ENCODE measurements around the gene KRTAP22-2.

Gene KRTAP22-2

DNA sequence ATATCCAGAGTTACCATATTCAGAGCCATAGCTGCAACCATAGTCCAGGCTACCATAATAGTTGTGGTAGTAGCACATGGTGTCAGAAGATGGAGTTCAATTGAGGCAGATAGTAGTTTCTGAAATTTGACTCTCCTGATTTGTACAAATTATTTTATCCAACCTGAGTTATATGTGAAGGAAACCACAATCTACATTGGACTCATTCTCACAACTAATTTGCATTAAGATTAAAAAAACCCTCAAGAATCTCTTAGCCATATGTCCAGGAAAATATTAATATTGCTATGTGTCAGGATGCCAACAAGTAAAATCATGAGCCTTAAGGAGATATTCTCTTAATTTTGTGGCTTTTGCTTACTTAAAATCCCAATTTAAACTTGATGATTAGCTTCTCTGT, at the start of gene KRTAP22-2:
KRTAP22-2 (minus strand) TSS at position 101 of the 400 bp plus-strand sequence.
- DNase-seq, result no peak

DNA sequence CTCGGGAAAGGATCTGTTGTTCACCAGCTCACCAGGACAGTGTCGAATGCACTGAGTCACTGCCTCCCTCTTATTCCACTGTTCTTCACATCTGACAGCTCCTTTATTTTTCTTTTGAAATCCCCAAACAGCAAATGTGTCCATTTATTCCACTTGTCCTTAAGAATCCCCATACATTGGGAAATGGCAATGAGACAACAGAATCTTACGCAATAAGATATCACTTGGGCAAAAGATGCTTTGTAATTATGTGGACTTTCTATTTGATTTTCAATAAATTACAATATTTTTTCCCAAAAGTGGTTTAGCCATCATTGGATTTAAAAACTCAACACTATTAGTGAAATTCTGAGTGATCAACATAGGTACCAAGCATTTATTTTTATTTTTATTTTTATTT, 48.5 kb upstream of the KRTAP22-2 start:
- DNase-seq, result no peak

GRCh38 chr21:30634906-30635305, 44.7 kb upstream of the KRTAP22-2 start, which contains the start of gene KRTAP20-2:
TSS of gene KRTAP20-2 (plus strand) at chr21:30635206. CDS start at chr21:30635264, 58 bp downstream.
- no peak for DNase-seq

- no peak for DNase-seq
Observed at GRCh38 chr21:30629200-30629599, 39.0 kb upstream of the KRTAP22-2 start.

DNA sequence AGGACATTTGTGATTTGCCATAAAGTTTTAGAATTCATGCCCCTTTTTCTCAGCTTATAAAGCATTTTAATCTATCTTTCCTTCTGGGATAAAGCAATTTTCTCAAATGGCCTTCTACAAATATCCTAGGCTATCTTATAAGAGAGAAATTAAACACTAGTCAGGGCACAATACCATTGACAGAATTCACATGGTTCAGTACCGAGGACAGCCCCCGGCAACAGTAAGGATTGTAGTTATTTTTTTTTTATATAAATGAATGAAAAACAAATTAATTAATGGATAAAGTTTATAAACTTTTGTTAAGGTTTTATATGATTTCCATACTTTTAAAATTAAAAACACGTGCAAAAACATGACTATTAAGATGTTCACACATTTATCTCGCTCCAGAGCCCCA, 37.9 kb upstream of the KRTAP22-2 start:
- DNase-seq, result no peak

DNA sequence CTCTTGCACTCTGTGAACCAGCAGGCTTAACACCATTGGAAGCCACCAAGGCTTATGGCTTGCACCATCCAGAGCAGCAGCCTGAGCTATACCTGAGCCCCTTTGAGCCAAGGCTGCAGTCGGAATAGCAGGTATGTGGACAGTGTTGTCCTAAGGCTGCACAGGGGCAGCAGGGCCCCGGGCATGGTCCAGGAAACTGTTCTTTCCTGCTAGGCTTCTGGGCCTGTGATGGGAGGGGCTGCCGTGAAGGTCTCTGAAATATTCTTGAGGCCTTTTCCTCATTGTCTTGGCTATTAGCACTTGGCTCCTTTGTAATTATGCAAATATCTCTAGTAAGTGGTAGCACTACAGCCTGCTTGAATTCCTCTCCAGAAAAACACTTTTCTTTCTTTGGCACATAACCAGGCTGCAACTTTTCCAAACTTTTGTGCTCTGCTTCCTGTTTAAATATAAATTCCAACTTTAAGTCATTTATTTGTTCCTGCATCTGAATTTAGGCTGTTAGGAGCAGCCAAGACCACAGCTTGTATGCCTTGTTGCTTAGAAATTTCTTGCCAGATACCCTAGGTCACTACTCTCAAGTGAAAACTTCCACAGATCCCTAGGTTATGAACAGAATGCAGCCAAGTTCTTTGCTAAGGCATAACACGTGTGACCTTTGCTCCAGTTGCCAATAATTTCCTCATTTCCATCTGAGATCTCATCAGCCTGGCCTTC, 35.4 kb upstream of the KRTAP22-2 start:
- no peak for DNase-seq

DNA sequence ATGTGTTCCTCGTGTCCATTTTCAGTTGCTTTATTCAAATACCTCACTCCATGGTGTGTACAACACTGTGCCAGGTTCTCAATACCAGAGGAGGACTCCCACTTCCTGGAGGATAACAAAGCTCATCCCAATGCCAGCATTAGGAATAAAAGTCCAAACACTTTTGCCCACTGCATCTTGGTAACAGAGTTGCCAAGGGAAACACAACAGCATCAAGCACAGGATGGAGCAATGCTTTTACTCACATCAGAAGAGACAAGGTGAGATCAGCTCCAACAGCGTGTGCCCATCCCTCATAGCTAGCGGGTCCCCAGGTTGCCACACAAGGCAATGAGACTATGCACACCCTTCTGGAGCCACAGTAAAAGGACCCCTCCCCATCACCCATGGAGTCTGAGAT, 33.2 kb upstream of the KRTAP22-2 start:
- no peak for DNase-seq

- no peak for DNase-seq
Observed at GRCh38 chr21:30620522-30620921, 30.3 kb upstream of the KRTAP22-2 start, which contains the start of gene KRTAP20-4. TSS of gene KRTAP20-4 (plus strand) at chr21:30620627.

DNA sequence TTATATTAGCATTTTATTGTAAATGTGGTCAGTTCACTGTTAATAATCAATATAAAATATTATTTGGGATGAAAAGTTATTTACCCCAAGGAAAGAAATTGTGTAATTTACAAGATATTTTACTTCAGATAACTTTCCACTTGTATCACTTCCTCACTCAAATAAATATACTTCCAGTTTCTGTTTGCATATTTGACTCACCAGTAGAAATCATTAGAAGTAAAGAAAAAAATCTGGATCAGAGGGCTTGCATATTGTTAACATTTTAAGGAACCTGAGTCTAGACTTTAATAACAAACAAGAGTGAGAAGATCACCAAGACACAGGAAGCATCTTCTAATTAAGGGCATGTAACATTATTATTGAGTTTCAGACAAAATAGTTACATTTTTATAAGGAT, 29.9 kb upstream of the KRTAP22-2 start:
- no peak for DNase-seq

DNA sequence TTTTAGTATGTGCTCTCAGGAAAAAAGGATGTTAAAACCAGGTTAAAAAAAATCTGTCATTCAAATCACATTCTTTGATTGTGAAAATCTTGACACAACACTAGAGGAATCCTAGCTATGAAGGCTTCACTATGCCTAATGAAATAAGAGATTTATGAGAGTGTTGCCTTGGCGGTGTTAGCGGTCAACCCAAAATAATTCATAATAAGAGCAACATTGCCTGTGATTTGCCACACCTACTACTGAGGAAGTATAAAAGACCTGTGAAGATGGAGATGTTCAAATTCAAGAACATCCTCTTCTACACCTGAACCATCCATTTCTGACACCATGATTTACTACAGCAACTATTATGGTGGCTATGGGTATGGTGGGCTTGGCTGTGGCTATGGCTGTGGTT, 25.9 kb upstream of the KRTAP22-2 start, which contains the start of gene KRTAP20-1:
KRTAP20-1 (plus strand) TSS at position 301 of the 400 bp plus-strand sequence; CDS start at position 331, 30 bp downstream.
- DNase-seq, result no peak

GRCh38 chr21:30615199-30615598, 25.0 kb upstream of the KRTAP22-2 start:
- DNase-seq, result no peak

- no peak for DNase-seq
Observed at GRCh38 chr21:30613836-30614235, 23.6 kb upstream of the KRTAP22-2 start, which contains the start of gene KRTAP6-1. TSS of gene KRTAP6-1 (minus strand) at chr21:30613930. CDS start at chr21:30613904, 26 bp downstream.

GRCh38 chr21:30612132-30612531, 21.9 kb upstream of the KRTAP22-2 start:
- no peak for DNase-seq

GRCh38 chr21:30605968-30606367, 15.8 kb upstream of the KRTAP22-2 start:
- no peak for DNase-seq

DNA sequence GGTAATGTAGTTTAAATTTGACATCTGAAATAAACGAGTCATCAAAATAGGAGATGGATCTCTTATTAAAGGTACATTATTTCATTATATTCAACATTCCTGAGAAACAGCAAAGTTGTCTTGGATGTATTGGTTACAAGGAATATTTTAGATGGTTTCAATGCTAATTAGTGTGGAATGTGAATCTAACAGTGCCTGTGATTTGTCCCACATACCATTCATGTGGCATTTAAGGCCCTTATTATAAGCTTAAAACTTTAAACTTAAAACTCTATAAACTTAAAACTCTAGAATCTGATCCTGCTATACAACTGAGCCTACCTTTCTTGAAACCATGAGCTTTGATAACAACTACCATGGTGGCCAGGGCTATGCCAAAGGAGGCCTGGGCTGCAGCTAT, 10.6 kb upstream of the KRTAP22-2 start, which contains the start of gene KRTAP22-1:
KRTAP22-1 (plus strand) TSS at position 301 of the 400 bp plus-strand sequence.
- DNase-seq, result no peak

GRCh38 chr21:30598802-30599201, 8.6 kb upstream of the KRTAP22-2 start, which contains the start of gene KRTAP6-2:
TSS of gene KRTAP6-2 (minus strand) at chr21:30598902. CDS start at chr21:30598874, 28 bp downstream.
- no peak for DNase-seq

DNA sequence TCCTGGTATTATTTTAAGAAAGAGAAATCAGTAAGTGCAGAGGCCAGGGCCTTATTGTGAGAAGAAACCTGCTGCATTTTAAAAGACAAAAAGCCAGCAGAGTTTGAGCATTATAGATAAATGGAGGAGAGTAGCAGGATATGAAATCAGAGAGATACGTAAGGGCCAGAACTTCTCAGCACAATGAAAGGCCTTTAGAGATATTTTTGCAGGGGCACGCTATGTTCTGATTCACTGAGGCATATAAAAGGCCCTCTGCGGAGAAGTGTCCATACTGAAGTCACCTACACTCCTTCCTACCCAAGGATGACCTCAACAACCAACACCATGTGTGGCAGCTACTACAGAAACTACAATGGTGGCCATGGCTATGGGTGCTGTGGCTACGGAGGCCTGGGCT, 1.9 kb upstream of the KRTAP22-2 start, which contains the start of gene KRTAP6-3:
KRTAP6-3 (plus strand) TSS at position 301 of the 400 bp plus-strand sequence; CDS start at position 307, 6 bp downstream.
- no peak for DNase-seq

DNA sequence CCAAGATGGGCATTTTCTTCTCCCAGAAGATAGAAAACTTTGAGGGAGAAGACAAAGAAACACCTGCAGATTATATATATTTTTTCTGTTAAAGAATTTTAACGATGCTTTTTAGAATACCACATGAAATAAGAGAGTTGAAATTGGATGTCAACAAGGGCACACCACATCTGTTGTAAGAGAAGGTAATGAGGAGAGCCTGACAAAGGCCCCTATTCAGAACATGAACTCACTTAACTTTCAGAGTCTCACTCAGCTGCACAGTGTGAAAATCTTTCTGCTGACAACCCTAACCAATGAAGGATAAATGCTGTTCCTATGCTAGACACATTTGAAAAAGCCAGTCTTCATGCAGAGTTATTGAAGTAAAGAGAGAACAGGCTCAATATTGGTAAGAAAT, 7.3 kb downstream of the KRTAP22-2 start:
- DNase-seq, result no peak

- DNase-seq, result no peak
Observed at GRCh38 chr21:30580132-30580531, 10.1 kb downstream of the KRTAP22-2 start.

- DNase-seq, result no peak
Observed at GRCh38 chr21:30579346-30579745, 10.9 kb downstream of the KRTAP22-2 start.

GRCh38 chr21:30577766-30578165, 12.4 kb downstream of the KRTAP22-2 start:
- no peak for DNase-seq

DNA sequence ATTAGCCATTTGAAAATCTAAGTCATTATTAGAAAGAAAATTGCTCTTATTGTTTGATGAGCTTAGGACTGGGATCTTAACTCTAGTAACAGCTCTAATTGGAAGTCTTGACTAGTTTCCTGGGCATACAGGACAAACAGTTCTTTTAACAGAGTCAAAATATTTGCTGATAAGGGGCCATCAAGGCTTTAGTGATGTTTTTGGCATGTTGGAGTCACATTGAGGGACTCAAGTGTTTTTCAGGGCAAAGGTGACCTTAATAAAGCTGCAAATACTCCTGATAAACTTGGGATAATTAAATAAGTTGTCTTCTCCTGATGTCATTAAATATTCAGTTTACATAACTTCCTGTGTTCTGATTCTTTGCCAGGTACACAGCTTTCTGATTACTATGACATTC, 22.6 kb downstream of the KRTAP22-2 start:
- no peak for DNase-seq

- DNase-seq, result no peak
Observed at GRCh38 chr21:30563630-30564029, 26.6 kb downstream of the KRTAP22-2 start.

DNA sequence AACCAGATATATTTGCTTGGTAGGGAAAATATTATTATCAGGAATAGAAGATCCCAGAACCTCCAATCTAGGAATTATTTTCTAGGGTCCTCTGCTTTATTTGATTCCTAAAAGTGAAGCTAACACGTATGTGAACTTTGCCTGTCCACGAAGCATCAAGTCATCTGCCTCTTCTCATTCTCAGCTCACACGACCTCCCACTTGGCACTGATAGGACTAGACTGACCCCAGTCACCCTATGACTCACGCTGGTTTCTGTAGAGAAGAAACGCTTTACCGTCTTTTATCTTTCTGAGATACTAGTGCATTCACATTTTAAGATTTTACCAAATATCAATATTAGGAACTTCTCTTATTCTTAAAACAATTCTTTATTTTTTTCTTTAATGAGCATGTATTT, 27.1 kb downstream of the KRTAP22-2 start:
- DNase-seq, result no peak

All from GOT3 (cell line).